ENCODE results near the gene UBE2Q1.

DNA sequence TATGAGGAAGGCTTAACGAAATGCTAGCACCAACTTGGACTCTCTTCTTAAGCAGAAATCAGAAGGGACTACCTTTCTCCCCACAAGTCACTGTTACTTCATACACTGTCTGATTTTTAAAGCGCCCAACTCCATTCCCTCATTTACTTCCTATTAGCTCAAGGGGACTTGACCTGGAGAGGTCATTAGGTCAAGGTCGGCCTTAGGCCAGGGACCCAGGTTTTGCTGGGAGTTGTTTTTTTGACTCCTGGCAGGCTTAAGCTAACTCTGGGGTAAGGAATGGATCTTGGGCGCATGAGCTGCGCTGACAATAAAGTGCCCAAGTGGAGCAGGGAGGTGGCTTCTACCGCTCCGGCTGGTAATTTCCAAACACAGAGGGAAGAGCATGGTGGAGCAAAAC is 32.7 kb upstream of the UBE2Q1 start:
- TF ChIP-seq, protein P1, sequence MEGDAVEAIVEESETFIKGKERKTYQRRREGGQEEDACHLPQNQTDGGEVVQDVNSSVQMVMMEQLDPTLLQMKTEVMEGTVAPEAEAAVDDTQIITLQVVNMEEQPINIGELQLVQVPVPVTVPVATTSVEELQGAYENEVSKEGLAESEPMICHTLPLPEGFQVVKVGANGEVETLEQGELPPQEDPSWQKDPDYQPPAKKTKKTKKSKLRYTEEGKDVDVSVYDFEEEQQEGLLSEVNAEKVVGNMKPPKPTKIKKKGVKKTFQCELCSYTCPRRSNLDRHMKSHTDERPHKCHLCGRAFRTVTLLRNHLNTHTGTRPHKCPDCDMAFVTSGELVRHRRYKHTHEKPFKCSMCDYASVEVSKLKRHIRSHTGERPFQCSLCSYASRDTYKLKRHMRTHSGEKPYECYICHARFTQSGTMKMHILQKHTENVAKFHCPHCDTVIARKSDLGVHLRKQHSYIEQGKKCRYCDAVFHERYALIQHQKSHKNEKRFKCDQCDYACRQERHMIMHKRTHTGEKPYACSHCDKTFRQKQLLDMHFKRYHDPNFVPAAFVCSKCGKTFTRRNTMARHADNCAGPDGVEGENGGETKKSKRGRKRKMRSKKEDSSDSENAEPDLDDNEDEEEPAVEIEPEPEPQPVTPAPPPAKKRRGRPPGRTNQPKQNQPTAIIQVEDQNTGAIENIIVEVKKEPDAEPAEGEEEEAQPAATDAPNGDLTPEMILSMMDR (IDR thresholded peaks at IDR 0.05 in 8 of 11, conservative IDR thresholded peaks at IDR 0.05 in 3 of 11) = no peak
- TF ChIP-seq POLR2A (IDR thresholded peaks at IDR 0.05) = no peak
- no peak for TF ChIP-seq POLR2AphosphoS5 (IDR thresholded peaks at IDR 0.05)
